ENCODE results near the gene GOLGA6L26.
"Not testable (repeated sequence)": the region's sequence is repeated elsewhere in the genome, so short reads cannot be mapped to it uniquely, and the experiment has no call there.

GRCh38 chr15:23371134-23371533, 37.1 kb upstream of the GOLGA6L26 start:
- not testable (repeated sequence) for TF ChIP-seq POLR2A (IDR thresholded peaks at IDR 0.05; ENCODE audit: low read depth, low read length); POLR2AphosphoS5 (IDR thresholded peaks at IDR 0.05; ENCODE audit: low read depth, low read length); TAF1 (IDR thresholded peaks at IDR 0.05; ENCODE audit: borderline replicate concordance, low read depth, low read length)

All from GM12892 (cell line).